A204.1 (cell line): ENCODE results near the gene SPIRE2.
"Not testable (repeated sequence)": the region's sequence is repeated elsewhere in the genome, so short reads cannot be mapped to it uniquely, and the experiment has no call there.

ENCODE experiments used
- FAIRE-seq: peaks from 2 replicates; lab custom pipeline; 2012; peaks lifted over from hg19 to GRCh38; lab: Jason Lieb, UNC

The SPIRE2 gene

DNA sequence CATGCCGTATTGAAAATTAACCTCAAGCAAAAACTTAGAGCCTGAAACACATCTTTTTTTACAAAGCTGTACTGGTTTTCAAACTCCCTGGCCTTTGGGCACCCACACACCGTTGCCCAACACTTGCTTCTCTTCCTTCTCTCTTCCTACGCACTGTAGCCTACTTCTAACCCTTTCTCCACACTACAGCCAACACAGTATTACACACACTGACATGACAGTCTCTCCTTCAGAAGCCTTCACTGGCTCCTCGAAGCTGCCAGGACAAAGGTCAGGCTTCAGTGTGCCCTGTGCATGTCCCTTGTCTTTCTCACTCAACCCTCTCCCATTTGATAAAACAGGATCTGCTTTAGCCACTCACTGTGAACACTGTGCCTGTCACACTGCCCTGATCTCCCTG is 19.8 kb upstream of the SPIRE2 start:
- no peak for FAIRE-seq

- FAIRE-seq: no peak
These were observed 17.0 kb upstream of the SPIRE2 start for GRCh38 chr16:89811321-89811720.

DNA sequence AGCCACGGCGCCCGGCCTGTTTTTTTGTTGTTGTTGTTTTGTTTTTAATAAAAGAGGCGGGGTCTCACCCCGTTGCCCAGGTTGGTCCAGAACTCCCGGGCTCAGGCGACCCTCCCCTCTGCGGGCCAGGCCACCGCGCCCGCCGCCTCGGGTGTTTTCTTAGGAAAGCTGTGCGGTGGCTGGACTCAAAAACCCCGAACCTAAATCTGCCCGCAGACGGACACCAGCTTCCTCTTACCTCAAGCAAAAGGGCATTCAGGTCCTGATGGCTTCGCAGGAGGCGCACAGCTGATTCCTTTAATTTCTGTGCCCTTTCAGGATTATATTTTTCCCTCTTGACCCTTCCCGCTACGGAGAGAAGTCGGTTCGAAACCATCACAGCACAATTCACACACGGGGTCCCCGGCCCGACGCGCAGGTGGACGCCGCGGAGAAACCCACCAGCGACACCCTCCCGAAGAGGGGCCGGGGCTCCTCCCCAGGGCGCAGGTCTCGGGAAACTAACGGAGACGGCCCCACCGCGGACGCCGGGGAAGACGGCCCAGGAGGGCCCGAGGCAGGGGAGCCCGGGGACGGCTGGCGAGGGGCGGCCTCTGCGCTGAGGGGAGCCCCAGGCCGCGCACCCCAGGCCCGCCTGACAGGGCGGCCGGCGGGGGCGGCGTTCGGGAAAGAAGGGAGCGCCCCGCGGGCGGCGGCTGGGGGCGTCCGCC is 12.5 kb upstream of the SPIRE2 start:
- no peak for FAIRE-seq

- FAIRE-seq: not testable (repeated sequence)
These were observed 9.3 kb upstream of the SPIRE2 start for GRCh38 chr16:89818851-89819403.

- FAIRE-seq: not testable (repeated sequence)
These were observed 8.8 kb upstream of the SPIRE2 start for GRCh38 chr16:89819448-89819847.

GRCh38 chr16:89821438-89822187 is 6.7 kb upstream of the SPIRE2 start:
- FAIRE-seq: no peak

DNA sequence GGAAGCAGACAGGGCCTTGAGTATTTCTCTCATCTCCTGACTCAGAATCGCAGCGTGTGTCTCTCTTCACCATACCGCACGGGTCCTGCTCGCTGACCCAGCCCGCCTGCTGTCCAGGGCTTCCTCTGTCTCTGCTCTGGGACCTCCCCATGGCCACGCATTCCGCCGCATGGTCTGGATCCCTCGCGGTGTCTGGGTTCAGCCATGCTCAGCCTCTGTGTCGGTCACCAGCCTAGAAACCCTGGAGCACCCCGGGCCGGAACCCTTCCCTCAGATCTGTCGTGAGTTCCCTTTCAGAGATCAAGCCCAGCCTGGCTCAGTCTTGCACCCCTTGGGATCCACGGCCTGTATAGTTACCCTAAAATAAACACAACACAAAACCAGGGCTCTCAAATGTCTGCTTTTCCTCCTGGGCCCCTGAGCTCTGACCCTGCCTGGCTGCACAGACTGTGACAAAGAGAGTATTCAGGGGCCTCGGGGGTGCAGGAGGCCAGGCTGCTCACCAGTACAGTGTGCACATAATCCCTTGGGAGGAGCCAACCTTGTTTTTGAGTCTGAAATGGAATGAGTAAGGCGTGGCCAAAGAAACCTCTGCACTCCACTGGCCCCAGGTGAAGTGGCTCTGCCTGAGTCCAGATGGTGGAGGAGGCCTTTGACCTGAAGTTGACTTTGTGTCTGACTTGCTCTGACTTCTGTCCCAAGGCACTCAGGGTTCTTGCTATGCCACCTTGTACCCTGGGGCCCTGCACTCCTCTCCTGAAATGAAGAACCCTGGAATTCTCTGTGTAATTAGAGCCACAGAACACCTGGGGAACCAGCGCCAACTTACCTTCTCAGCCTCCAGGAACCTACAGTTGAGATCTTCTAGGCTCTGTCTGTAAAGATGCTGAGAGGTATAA is 5.8 kb upstream of the SPIRE2 start:
- no peak for FAIRE-seq

DNA sequence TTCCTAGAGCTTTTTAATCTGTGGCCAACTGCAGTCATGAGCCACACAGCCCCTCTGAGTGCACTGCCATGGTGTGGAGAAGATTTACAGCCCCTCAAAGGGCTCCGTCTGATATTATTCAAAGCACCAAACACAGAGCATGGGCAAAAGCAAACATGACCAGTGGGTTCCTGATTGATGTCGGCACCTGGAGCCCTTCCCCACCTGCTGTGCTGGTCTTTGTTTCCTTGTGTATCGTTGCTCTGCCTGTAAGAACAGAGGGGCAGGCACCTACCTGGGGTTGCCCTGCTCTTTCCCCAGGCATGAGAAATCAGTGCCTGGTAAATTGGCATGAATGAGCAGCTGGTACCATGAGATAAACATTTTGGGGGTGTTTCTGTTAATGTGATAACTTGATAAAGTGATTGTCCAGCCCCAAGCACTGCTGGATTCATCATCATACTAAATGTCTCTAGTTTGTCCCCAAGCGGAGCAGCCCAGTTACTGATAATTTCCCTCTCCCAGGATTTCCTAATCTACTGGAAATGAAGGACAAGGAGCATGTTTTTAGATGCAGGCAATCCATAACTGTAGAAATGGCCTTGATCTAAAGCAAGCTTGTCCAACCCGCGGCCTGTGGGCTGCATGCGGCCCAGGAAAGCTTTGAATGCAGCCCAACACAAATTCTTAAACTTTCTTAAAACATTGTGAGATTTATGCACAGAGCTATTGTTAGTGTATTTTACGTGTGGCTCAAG is 5.0 kb upstream of the SPIRE2 start:
- no peak for FAIRE-seq

- not testable (repeated sequence) for FAIRE-seq
These were observed 4.5 kb upstream of the SPIRE2 start for GRCh38 chr16:89823824-89824148.

GRCh38 chr16:89826531-89827382 is 1.5 kb upstream of the SPIRE2 start:
- no peak for FAIRE-seq

DNA sequence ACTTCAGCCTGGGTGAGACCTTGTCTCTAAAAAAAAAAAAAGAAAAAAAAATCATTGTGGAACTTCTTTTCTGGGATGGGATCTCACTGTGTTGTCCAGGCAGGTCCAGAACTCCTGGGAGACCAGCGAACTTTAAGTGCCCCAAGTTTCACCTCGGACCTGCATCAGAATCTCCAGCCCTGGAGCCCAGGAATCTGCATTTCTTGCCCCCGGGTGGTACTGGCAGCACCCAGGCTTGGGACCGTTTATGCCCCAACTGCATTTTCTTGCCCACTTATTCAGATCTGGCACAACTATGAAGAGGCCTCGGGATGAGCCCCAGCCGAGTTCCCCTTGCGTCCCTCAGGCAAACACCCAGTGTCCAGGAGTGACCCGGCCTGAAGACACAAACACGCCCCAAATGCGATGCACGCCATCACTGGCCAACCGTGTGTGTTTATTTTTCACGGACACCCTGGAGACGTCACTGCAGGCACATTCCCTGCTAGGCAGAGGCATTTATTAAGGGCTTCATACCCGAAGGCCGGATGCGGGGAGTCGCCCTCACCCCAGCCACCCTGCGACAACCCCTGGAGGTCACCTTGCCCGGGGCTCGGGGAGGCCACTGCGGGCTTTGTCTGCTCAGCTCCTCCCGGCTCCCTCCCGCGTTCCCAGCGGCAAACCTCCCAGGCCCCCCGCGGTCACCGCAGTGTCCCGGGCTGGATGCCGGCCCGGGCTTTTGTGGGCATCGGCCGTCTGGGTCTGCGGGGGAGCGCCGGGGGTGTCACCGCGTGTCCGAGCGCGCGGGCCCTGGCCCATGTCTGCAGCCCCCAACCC is 684 bp upstream of the SPIRE2 start:
- FAIRE-seq: no peak

- no peak for FAIRE-seq
These were observed 775 bp downstream of the SPIRE2 start for GRCh38 chr16:89828870-89829629.

- FAIRE-seq: no peak
These were observed 1.6 kb downstream of the SPIRE2 start for GRCh38 chr16:89829630-89830437.

DNA sequence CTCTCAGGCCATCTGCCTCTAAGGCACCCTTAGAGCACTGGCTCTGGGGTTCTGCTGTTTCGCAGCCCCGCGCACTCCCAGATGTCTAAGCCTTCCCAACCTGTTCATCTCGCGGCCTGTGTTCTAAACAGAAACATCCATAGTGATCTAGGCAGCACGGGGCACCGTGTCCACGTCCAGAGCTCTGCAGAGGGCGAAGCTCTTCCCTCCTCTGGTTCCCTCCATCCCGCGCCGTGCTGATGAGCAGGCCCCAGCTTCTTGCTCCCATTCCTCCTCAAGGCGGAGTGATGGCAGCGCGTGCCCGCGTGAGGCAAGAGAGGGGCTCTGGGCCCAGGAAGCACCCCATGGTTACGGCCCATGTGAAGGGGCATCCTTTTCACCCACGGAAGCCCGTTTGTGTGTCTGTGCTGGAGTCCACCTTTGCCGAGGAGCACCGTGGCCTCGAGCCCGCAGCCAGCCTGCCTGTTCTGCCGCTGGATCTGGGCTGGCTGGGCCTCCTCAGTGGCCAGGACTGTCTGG is 3.6 kb downstream of the SPIRE2 start:
- no peak for FAIRE-seq

- FAIRE-seq: not testable (repeated sequence)
These were observed 5.5 kb downstream of the SPIRE2 start for GRCh38 chr16:89833664-89834363.

DNA sequence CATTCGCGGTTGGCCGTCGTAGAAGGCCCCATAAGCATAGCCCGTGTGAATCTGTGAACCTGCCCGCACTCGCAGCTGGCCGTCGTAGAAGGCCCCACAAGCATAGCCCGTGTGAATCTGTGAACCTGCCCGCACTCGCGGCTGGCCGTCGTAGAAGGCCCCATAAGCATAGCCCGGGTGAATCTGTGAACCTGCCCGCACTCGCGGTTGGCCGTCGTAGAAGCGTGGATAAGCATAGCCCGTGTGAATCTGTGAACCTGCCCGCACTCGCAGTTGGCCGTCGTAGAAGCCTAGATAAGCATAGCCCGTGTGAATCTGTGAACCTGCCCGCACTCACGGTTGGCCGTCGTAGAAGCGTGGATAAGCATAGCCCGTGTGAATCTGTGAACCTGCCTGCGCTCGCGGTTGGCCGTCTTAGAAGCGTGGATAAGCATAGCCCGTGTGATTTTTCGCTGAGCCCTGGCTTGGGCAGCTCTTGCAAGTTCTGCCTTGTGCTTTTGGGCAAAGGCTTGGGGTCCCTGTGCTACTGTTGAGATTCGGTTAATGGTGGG is 6.6 kb downstream of the SPIRE2 start:
- not testable (repeated sequence) for FAIRE-seq

DNA sequence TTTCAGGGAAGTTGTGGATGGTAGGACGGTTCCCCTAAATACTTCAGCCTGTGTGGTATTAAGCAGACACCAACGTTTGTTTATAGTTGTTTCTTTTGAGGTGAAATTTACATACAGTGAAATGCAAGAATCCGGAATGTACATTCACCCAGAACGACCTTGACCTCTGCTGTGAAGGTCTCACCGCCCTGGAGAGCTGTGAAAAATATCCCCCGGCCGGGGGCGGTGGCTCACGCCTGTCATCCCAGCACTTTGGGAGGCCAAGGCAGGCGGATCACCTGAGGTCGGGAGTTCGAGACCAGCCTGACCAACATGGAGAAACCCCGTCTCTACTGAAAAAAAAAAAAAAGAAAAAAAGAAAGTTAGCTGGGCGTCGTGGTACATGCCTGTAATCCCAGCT is 8.2 kb downstream of the SPIRE2 start:
- FAIRE-seq: not testable (repeated sequence)
